K562 (cell line): ENCODE results near the gene BLOC1S4. TPM values are rescaled to one million over a fixed set of nuclear protein-coding genes. Genes with fewer than 3 reads are reported as not detected.

ENCODE experiments used
- ARNT ChIP-seq, 2 experiments: fragments of 450-650 bp; IDR thresholded peaks; 2 replicates each; pipeline ENCODE4 v1.6.1; 2016; ENCODE audit warnings: mild to moderate bottlenecking in 1 of 2
- BHLHE40 ChIP-seq: IDR thresholded peaks from 2 replicates; pipeline ENCODE4 v1.6.1; 2011; ENCODE audit warnings: low read length, improper control_type of control experiment
- BRF2 ChIP-seq: IDR thresholded peaks from 3 replicates; pipeline ENCODE4 v1.6.1; 2011; ENCODE audit warnings: borderline replicate concordance, mild to moderate bottlenecking; ENCODE audit not compliant: insufficient read length, insufficient read depth
- ETV5 ChIP-seq: sonication (generic); formaldehyde crosslinking; IDR thresholded peaks from 2 replicates; pipeline ENCODE4 v1.4.0; 2020; ENCODE audit warnings: low read depth, mild to moderate bottlenecking, missing genetic modification reagents
- FOXJ3 ChIP-seq: sonication (generic); formaldehyde crosslinking; IDR thresholded peaks from 2 replicates; pipeline ENCODE4 v1.4.0; 2020; ENCODE audit warnings: mild to moderate bottlenecking, missing genetic modification reagents
- GATAD2B ChIP-seq: fragments of 450-650 bp; IDR thresholded peaks from 2 replicates; pipeline ENCODE4 v1.6.1; 2017; ENCODE audit warnings: mild to moderate bottlenecking, borderline replicate concordance
- HDAC1 ChIP-seq, 2 experiments: fragments of 450-650 bp; IDR thresholded peaks; 2 replicates each; pipeline ENCODE4 v1.6.1; 2016 to 2017; ENCODE audit warnings: inconsistent platforms in 1 of 2, mild to moderate bottlenecking in 1 of 2, moderate library complexity in 1 of 2
- KDM5B ChIP-seq: fragments of 200-600 bp; sonication (generic); IDR thresholded peaks from 2 replicates; pipeline ENCODE4 v1.6.1; 2012; ENCODE audit warnings: low read depth, mild to moderate bottlenecking, moderate library complexity, low read length, control low read depth, inconsistent platforms; ENCODE audit not compliant: insufficient replicate concordance
- LARP7 ChIP-seq: fragments of 450-650 bp; IDR thresholded peaks from 2 replicates; pipeline ENCODE4 v1.6.1; 2016
- MAZ ChIP-seq, 2 experiments: fragments of 450-650 bp in 1 of 2; sonication (generic) in 1 of 2; formaldehyde crosslinking; IDR thresholded peaks in 1 of 2; conservative IDR thresholded peaks in 1 of 2; 2 replicates each; pipeline versions ENCODE4 v1.4.0 to v1.5.0; 2020; ENCODE audit warnings: mild to moderate bottlenecking in 1 of 2, missing genetic modification reagents in 1 of 2
- MEF2A ChIP-seq: IDR thresholded peaks from 2 replicates; pipeline ENCODE4 v1.6.1; 2011; ENCODE audit warnings: low read depth, mild to moderate bottlenecking, low read length, moderate library complexity; ENCODE audit not compliant: control insufficient read depth
- MLX ChIP-seq, 2 experiments: fragments of 450-650 bp in 1 of 2; sonication (generic) in 1 of 2; formaldehyde crosslinking; conservative IDR thresholded peaks; 2 replicates each; pipeline versions ENCODE4 v1.4.0 to v1.8.1; 2020 to 2022; ENCODE audit warnings: mild to moderate bottlenecking in 1 of 2, missing genetic modification reagents in 1 of 2
- RNF2 ChIP-seq: sonication (generic); IDR thresholded peaks from 2 replicates; pipeline ENCODE4 v1.6.1; 2016
- TCFL5 ChIP-seq: fragments of 250-450 bp; sonication (Bioruptor Pico); conservative IDR thresholded peaks from 2 replicates; pipeline ENCODE4 v1.6.1; 2021; ENCODE audit warnings: mild to moderate bottlenecking, moderate library complexity, matching md5 sums
- TEAD1 ChIP-seq, 2 experiments: fragments of 450-650 bp in 1 of 2; sonication (generic) in 1 of 2; formaldehyde crosslinking; IDR thresholded peaks; 2 replicates each; pipeline versions ENCODE4 v1.4.0 to v1.8.0; 2020 to 2022; ENCODE audit warnings: mild to moderate bottlenecking in 2 of 2, missing genetic modification reagents in 1 of 2
- TEAD4 ChIP-seq, 2 experiments: sonication (generic) in 1 of 2; formaldehyde crosslinking in 1 of 2; IDR thresholded peaks; 2 replicates each; pipeline versions ENCODE4 v1.6.1 to v1.8.0; 2012 to 2022; ENCODE audit warnings: borderline replicate concordance in 1 of 2, inconsistent platforms in 1 of 2, low read length in 1 of 2, mild to moderate bottlenecking in 1 of 2, missing genetic modification reagents in 1 of 2
- ZKSCAN1 ChIP-seq: fragments of 150-350 bp; IDR thresholded peaks from 2 replicates; pipeline ENCODE4 v1.6.1; 2016; ENCODE audit warnings: low read depth, low read length
- ZNF174 ChIP-seq: fragments of 250-450 bp; sonication (Bioruptor Pico); IDR thresholded peaks from 2 replicates; pipeline ENCODE4 v1.4.0; 2020; ENCODE audit warnings: mild to moderate bottlenecking
- ZNF41 ChIP-seq: fragments of 250-450 bp; sonication (Bioruptor Pico); conservative IDR thresholded peaks from 2 replicates; pipeline ENCODE4 v1.4.0; 2020; ENCODE audit warnings: mild to moderate bottlenecking
- ZNF511 ChIP-seq: sonication (generic); formaldehyde crosslinking; IDR thresholded peaks from 2 replicates; pipeline ENCODE4 v1.8.0; 2022; ENCODE audit warnings: mild to moderate bottlenecking, missing genetic modification reagents
- polyA plus RNA-seq, 8 experiments: library from polyadenylated mRNA; depleted of rRNA in 4 of 8; stranded (reverse) in 5 of 8; unstranded in 3 of 8; fragments of >200 nt; fragmentation: Nextera tagmentation in 2 of 8; fragmentation: Illumina TruSeq in 1 of 8; extraction: Ambion mirVana in 2 of 8; extraction: Trizol in 1 of 8; gene quantifications; 2 replicates each; pipeline versions ENCODE4 v1.2.1 to v1.2.3, GENCODE V29; 2011 to 2014; ENCODE audit warnings: inconsistent platforms in 1 of 8, missing spikeins in 1 of 8
- total RNA-seq, 7 experiments: library from RNA; depleted of rRNA in 6 of 7; stranded (reverse); fragments of >200 nt in 6 of 7; fragmentation: Illumina TruSeq in 2 of 7; extraction: Trizol in 2 of 7; gene quantifications; 2 replicates each; pipeline versions ENCODE4 v1.2.1 to v1.2.3, GENCODE V29; 2011 to 2021; ENCODE audit warnings: low replicate concordance in 1 of 7
- TF ChIP-seq, protein P1 (sequence below): sonication (generic); formaldehyde crosslinking; IDR thresholded peaks from 2 replicates; pipeline ENCODE4 v1.8.0; 2023; ENCODE audit warnings: mild to moderate bottlenecking, missing genetic modification reagents

Gene BLOC1S4
- total and polyA plus RNA-seq, 9 of the 15 experiments (the other 6 are each of a cell fraction or from before 2014, with no cell fraction given) = 3.1 to 31.6 (median 11.2) TPM

DNA sequence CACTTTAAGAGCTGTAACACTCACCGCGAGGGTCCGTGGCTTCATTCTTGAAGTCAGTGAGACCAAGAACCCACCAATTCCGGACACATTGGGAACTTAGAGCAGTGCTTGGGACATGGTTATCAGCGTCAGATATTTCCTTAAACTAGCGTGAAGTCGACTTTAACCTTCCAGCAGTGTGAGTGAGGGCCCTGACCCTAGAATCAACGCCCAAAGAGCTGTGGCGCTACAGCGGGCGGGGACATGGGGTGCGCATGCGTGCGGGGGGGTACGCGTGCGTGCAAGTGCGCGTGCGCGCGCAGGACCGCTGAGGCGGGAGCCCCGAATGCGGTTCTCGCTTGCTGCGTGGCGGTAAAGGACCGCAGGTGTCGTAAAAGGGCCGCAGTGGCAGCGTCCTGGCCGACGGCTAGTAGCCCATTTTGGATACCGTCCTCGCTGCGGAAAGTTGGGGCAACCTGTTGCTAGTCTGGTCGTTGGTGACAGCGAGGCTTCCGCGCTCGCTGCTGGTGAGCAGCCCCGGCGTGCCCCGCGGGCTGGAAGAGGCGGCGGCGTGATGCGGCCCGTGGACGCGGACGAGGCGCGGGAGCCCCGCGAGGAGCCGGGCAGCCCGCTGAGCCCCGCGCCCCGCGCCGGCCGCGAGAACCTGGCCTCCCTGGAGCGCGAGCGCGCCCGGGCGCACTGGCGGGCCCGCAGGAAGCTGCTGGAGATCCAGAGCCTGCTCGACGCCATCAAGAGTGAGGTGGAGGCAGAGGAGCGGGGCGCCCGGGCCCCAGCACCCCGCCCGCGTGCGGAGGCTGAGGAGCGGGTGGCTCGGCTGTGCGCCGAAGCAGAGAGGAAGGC is 42.1 kb upstream of the BLOC1S4 start (continued):
- TF ChIP-seq MLX (CRISPR knock-in tag; conservative IDR thresholded peaks at IDR 0.05) = peak; percentile 23 to 81; a peak in 1 of 4 replicates
- TF ChIP-seq GATAD2B = peak; percentile 34; the same call in 1 of the 2 replicates
- TF ChIP-seq TCFL5 (CRISPR knock-in tag) = no peak
- TF ChIP-seq TEAD4 (IDR thresholded peaks at IDR 0.05; ENCODE audit: low read length) = peak; percentile 13; the same call in 1 of the 2 replicates
- no peak; the same call in 1 of the 2 replicates for TF ChIP-seq TEAD4 (CRISPR knock-in tag; IDR thresholded peaks at IDR 0.05; ENCODE audit: borderline replicate concordance)
- TF ChIP-seq MEF2A = no peak
- TF ChIP-seq BHLHE40 = peak; percentile 70
- TF ChIP-seq TEAD1 (CRISPR knock-in tag; IDR thresholded peaks at IDR 0.05) = peak in 1 of 2 experiments; percentile 4; a peak in 1 of 4 replicates
- no peak for TF ChIP-seq BRF2
- peak; percentile 61; the same call in 1 of the 2 replicates for TF ChIP-seq ZNF511 (CRISPR knock-in tag)
- peak; percentile 61 to 67; a peak in 2 of 4 replicates for TF ChIP-seq MAZ (CRISPR knock-in tag; conservative IDR thresholded peaks at IDR 0.05 in 1 of 2, IDR thresholded peaks at IDR 0.05 in 1 of 2)
- peak in 1 of 2 experiments; percentile 65; a peak in 1 of 4 replicates for TF ChIP-seq HDAC1 (IDR thresholded peaks at IDR 0.05)
- TF ChIP-seq KDM5B = peak; percentile 79
- TF ChIP-seq RNF2 = peak; percentile 42
- TF ChIP-seq ZKSCAN1 = peak; percentile 46; the same call in 1 of the 2 replicates
- TF ChIP-seq ZNF174 (CRISPR knock-in tag) = 0 out of 2 replicates have a peak, but pooled peaks have one; percentile 21
- TF ChIP-seq FOXJ3 = no peak
- TF ChIP-seq ZNF41 = no peak
- TF ChIP-seq, protein P1, sequence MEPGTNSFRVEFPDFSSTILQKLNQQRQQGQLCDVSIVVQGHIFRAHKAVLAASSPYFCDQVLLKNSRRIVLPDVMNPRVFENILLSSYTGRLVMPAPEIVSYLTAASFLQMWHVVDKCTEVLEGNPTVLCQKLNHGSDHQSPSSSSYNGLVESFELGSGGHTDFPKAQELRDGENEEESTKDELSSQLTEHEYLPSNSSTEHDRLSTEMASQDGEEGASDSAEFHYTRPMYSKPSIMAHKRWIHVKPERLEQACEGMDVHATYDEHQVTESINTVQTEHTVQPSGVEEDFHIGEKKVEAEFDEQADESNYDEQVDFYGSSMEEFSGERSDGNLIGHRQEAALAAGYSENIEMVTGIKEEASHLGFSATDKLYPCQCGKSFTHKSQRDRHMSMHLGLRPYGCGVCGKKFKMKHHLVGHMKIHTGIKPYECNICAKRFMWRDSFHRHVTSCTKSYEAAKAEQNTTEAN (CRISPR knock-in tag) = no peak
- 0 out of 2 replicates have a peak, but pooled peaks have one; percentile 48 for TF ChIP-seq LARP7
- TF ChIP-seq ARNT (IDR thresholded peaks at IDR 0.05) = peak in 1 of 2 experiments; percentile 94; a peak in 3 of 4 replicates
- TF ChIP-seq ETV5 = peak; percentile 66
